Neural cell (in vitro differentiated cells): ENCODE measurements around the gene AP3B2.

ENCODE experiments used
- CTCF ChIP-seq: fragments of 450-650 bp; IDR thresholded peaks from 2 replicates; pipeline ENCODE4 v1.5.1; 2014; ENCODE audit warnings: antibody characterized with exemption, mild to moderate bottlenecking, moderate library complexity; ENCODE audit not compliant: poor library complexity, severe bottlenecking
- EZH2 ChIP-seq: fragments of 200-600, 300-800 bp; shearing (Covaris generic), sonication (generic); IDR thresholded peaks from 2 replicates; pipeline ENCODE4 v1.6.1; 2014; ENCODE audit warnings: antibody characterized with exemption, low read length, borderline replicate concordance, mild to moderate bottlenecking; ENCODE audit not compliant: insufficient read depth, poor library complexity, severe bottlenecking
- POLR2AphosphoS5 ChIP-seq: IDR thresholded peaks from 2 replicates; pipeline ENCODE4 v1.6.1; 2012
- RAD21 ChIP-seq: fragments of 450-650 bp; conservative IDR thresholded peaks from 2 replicates; pipeline ENCODE4 v1.6.1; 2014; ENCODE audit warnings: antibody characterized with exemption, mild to moderate bottlenecking, moderate library complexity
- TAF1 ChIP-seq: IDR thresholded peaks from 2 replicates; pipeline ENCODE4 v1.6.1; 2012; ENCODE audit warnings: low read depth

- TF ChIP-seq RAD21, result no peak
- TF ChIP-seq CTCF, result no peak
- no peak for TF ChIP-seq EZH2
- TF ChIP-seq TAF1, result no peak
- TF ChIP-seq POLR2AphosphoS5, result no peak
Observed at GRCh38 chr15:82660378-82660777, 49.3 kb downstream of the AP3B2 start.
